ENCODE results near the gene CADM4. TPM values are rescaled to one million over a fixed set of nuclear protein-coding genes. Genes with fewer than 3 reads are reported as not detected.

Gene CADM4
- total RNA-seq, 4 donors from 2014 or later: 2.3 to 11.9 (median 3.4) TPM

- H3K36me3 ChIP-seq: peaks cover 0 to 2% of the 10 kb centered on the region in 2 donors
- H3K27ac ChIP-seq: no peak overlapping the region
- DNase-seq: no peak
- no peaks in the 10 kb centered on the region for H3K27me3 ChIP-seq
- H3K4me1 ChIP-seq: no peaks in the 10 kb centered on the region
- 85 to 90% methylated on average over 2 of the region's 2 CpGs for WGBS, 2 donors
- TF ChIP-seq POLR2A (IDR thresholded peaks at IDR 0.05): no peak
- TF ChIP-seq CTCF (IDR thresholded peaks at IDR 0.05): no peak
- H3K9me3 ChIP-seq: no peaks in the 10 kb centered on the region
- no peak overlapping the region for H3K4me3 ChIP-seq (replicated peaks in 1 of 3)
- intact Hi-C loops (cut with DNase I): no loop called here
Observed at GRCh38 chr19:43649514-43649913, 9.9 kb upstream of the CADM4 start.

GRCh38 chr19:43648633-43649032 lies 9.0 kb upstream of the CADM4 start:
- no peaks in the 10 kb centered on the region for H3K27me3 ChIP-seq
- H3K9me3 ChIP-seq: no peaks in the 10 kb centered on the region
- H3K4me1 ChIP-seq: no peaks in the 10 kb centered on the region
- no peak overlapping the region for H3K4me3 ChIP-seq (replicated peaks in 1 of 3)
- no peaks in the 10 kb centered on the region for H3K36me3 ChIP-seq
- TF ChIP-seq CTCF (IDR thresholded peaks at IDR 0.05) (no peak), POLR2A (IDR thresholded peaks at IDR 0.05) (no peak)
- no peak for DNase-seq
- intact Hi-C loops (cut with DNase I): no loop called here
- WGBS, 2 donors: 98 to 99% methylated on average over 6 of the region's 6 CpGs
- H3K27ac ChIP-seq: no peak overlapping the region

- no peak overlapping the region for H3K27ac ChIP-seq
- 85 to 92% methylated on average over 13 of the region's 13 CpGs for WGBS, 2 donors
- no peaks in the 10 kb centered on the region for H3K27me3 ChIP-seq
- no peaks in the 10 kb centered on the region for H3K36me3 ChIP-seq
- peaks cover 7 to 8% of the 10 kb centered on the region in 2 donors for H3K4me1 ChIP-seq
- no peak overlapping the region for H3K4me3 ChIP-seq (replicated peaks in 1 of 3)
- intact Hi-C loops (cut with DNase I): no loop called here
- no peak for TF ChIP-seq POLR2A (IDR thresholded peaks at IDR 0.05)
- TF ChIP-seq CTCF (IDR thresholded peaks at IDR 0.05): no peak
- DNase-seq: no peak
- no peaks in the 10 kb centered on the region for H3K9me3 ChIP-seq
Observed at GRCh38 chr19:43644181-43644580, 4.5 kb upstream of the CADM4 start.

- H3K27me3 ChIP-seq: no peaks in the 10 kb centered on the region
- no peaks in the 10 kb centered on the region for H3K36me3 ChIP-seq
- DNase-seq: no peak
- TF ChIP-seq POLR2A (IDR thresholded peaks at IDR 0.05) (no peak), CTCF (IDR thresholded peaks at IDR 0.05) (no peak)
- intact Hi-C loops (cut with DNase I): no loop called here
- peaks cover 7 to 8% of the 10 kb centered on the region in 2 donors for H3K4me1 ChIP-seq
- 77 to 83% methylated on average over 3 of the region's 3 CpGs for WGBS, 2 donors
- H3K9me3 ChIP-seq: no peaks in the 10 kb centered on the region
- no peak overlapping the region for H3K27ac ChIP-seq
- no peak overlapping the region for H3K4me3 ChIP-seq (replicated peaks in 1 of 3)
Observed at GRCh38 chr19:43643326-43643725, 3.7 kb upstream of the CADM4 start.

GRCh38 chr19:43642531-43642930 lies 2.9 kb upstream of the CADM4 start:
- no peak for DNase-seq
- Histone ChIP-seq H3K9me3 (no peaks in the 10 kb centered on the region), H3K27ac (no peak overlapping the region), H3K4me3 (replicated peaks in 1 of 3) (no peak overlapping the region), H3K27me3 (no peaks in the 10 kb centered on the region), H3K36me3 (no peaks in the 10 kb centered on the region), H3K4me1 (peaks cover 7 to 8% of the 10 kb centered on the region in 2 donors)
- WGBS, 2 donors: 71 to 73% methylated on average over 4 of the region's 4 CpGs
- intact Hi-C loops (cut with DNase I): no loop called here
- TF ChIP-seq CTCF (IDR thresholded peaks at IDR 0.05) (no peak), POLR2A (IDR thresholded peaks at IDR 0.05) (no peak)

Data from thyroid gland (tissue), 4 donors.